PC-3 (cell line): ENCODE measurements around the gene STARD3.

Source experiments
- EZH2 ChIP-seq: fragments of 300-600 bp; sonication (generic); IDR thresholded peaks from one replicate; pipeline ENCODE4 v1.6.1; 2017; ENCODE audit warnings: antibody characterized with exemption, mild to moderate bottlenecking, low read length; ENCODE audit not compliant: unreplicated experiment
- TF ChIP-seq, protein P1 (sequence below): fragments of 300-600 bp; sonication (generic); conservative IDR thresholded peaks from 2 replicates; pipeline ENCODE4 v1.5.1; 2017; ENCODE audit warnings: antibody characterized with exemption, low read depth, mild to moderate bottlenecking, low read length

DNA sequence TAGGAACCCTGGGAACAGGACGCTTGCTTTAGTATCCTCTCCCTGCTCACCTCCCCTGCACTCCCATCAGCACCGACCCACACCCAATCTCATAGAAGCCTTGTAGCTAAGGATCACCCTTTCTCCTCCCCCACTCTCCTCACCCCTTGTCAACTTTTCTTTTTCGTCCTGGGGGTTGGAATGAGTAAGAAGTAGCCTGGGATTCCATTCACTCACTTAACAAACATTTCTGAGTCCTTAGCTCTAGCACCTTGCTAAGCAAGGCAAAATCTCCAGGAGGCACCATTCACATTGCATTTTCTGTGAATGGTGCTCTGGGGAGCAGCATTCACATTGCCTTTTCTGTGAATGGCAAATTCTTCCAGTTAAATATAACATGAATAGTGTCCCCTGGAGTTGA, 52.0 kb downstream of the STARD3 start:
- TF ChIP-seq EZH2: no peak
- TF ChIP-seq, protein P1, sequence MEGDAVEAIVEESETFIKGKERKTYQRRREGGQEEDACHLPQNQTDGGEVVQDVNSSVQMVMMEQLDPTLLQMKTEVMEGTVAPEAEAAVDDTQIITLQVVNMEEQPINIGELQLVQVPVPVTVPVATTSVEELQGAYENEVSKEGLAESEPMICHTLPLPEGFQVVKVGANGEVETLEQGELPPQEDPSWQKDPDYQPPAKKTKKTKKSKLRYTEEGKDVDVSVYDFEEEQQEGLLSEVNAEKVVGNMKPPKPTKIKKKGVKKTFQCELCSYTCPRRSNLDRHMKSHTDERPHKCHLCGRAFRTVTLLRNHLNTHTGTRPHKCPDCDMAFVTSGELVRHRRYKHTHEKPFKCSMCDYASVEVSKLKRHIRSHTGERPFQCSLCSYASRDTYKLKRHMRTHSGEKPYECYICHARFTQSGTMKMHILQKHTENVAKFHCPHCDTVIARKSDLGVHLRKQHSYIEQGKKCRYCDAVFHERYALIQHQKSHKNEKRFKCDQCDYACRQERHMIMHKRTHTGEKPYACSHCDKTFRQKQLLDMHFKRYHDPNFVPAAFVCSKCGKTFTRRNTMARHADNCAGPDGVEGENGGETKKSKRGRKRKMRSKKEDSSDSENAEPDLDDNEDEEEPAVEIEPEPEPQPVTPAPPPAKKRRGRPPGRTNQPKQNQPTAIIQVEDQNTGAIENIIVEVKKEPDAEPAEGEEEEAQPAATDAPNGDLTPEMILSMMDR: no peak
